Measurements from ENCODE around the gene HOXC5.

The HOXC5 gene

GRCh38 chr12:54007538-54008259, 25.2 kb upstream of the HOXC5 start:
- no peak for DNase-seq

DNA sequence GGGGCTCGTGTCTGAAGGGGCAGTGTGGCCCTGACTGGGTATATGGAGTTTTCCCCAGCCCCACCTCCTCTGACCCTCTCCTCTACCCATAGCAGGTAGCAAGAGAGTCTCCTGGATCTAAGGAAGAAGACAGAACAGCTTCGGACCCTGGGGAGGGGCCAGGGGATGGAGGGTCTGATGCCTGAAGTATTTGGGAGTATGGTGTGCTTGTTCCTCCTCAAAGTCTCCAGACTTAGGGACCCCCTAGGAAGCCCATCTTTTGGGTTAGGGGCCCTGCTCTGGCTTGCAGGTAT, 24.6 kb upstream of the HOXC5 start:
- DNase-seq = no peak

- DNase-seq = peak; percentile 23 to 63 (median 46)
Observed at GRCh38 chr12:54009171-54010052, 23.4 kb upstream of the HOXC5 start.

- DNase-seq = no peak
Observed at GRCh38 chr12:54010053-54010971, 22.5 kb upstream of the HOXC5 start.

GRCh38 chr12:54010972-54011664, 21.7 kb upstream of the HOXC5 start:
- no peak for DNase-seq

- DNase-seq = no peak
Observed at GRCh38 chr12:54011665-54012532, 21.0 kb upstream of the HOXC5 start.

DNA sequence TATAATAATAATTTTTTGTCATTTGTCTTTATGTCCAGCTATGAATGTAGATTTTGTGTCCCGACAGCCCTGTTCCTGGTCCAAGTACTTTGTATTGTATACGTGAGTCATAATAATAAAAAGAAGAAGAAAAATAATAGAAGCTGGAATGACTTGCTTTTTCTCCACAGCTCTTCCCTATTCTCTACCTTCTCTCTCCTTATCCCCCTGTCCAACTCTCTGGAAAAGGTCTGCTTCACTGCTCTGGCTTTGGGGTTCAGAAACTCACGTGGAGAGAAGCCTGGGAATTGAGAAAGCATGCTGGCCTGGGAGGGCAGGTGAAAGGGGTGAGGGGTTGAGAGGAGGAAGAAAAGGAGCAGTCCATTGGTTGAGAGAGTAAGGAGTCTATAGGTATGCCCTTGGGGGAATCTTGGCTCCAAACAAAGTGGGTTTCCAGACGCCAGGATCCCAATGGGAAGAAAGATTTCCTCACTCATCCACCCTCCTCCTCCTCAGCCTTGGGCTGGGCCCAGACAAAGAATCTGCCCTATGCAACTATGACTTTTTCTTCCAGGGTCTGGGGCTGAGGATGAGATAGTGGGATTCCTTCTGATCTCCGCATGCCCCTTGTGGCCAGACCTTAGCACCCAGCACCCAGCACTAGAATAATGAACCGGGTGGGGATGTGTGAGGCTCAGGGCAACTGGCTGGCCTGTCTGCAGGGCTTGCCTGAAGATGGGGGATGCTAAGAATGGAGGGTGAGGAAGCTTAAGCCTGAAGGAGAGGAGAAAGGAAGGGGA, 20.0 kb upstream of the HOXC5 start:
- DNase-seq = no peak

DNA sequence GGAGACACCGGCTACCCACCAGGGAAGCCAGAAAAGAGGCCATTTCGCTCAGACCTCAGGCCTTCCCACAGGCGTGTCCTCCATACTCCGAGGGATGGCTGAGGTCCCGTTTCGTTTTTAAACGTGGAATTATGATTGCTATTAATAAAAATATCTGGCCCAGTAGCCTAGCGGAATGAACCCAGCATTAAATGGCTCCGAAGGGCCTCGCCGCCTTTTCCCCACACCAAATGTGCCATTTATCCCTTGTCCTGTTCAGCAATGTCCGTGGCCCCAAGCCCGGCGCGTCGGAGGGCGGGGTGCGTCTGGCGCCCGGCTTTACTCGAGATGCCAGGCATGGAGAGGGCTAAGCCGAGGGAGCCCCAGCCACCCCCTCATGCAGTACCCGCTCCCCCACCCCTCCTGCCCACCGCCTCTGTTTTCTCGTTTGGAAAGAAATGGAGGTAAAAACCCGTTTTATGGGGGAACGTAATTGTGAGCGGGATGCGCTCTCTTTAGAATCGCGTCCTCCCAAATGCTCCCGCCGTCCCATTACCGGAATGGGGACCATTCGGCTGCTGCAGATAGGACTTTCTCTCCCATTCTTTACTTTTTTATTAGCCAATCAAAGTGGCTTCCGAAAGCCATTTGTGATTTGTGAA, 18.4 kb upstream of the HOXC5 start:
- DNase-seq = no peak

GRCh38 chr12:54015018-54015931, 17.6 kb upstream of the HOXC5 start:
- DNase-seq = no peak

DNA sequence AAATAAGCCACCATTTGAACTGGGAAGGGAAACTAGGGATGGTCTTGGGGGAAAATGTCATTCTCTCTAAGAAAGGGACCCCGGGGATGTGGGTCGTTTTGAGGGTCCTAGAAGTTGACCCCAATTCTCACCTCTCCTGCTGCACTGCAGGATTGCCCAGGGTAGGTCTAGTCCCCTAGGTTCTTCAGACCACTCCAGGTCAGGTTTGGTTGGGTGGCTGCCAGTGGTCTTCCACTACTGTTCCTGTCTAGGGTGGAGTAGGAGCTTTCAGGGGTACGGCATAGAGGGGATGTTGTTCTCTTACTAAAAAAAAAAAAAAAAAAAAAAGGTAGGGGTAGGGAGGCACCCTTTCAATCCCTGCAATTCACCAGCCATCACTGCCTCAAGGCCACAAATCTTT, 16.8 kb upstream of the HOXC5 start:
- DNase-seq = no peak

DNA sequence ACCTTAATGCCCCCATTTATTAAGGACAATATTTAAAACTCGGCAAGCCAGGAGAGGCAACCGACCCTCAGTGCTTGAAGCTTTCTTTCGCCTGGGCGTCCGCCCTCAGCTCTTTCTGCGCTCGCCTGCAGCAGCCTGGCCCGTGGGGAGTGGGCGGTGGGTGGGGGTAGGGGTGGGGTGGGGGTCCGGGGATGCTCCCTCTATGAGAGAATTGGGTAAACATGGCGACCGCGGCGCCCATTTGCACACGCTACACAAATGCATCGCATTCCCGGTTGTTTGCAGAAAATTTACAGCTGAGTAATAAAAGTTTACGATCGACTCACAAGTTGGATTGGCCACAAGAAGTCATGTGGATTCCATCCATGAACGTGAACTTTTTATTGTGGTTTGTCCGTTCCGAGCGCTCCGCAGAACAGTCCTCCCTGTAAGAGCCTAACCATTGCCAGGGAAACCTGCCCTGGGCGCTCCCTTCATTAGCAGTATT, 16.3 kb upstream of the HOXC5 start:
- no peak for DNase-seq

DNA sequence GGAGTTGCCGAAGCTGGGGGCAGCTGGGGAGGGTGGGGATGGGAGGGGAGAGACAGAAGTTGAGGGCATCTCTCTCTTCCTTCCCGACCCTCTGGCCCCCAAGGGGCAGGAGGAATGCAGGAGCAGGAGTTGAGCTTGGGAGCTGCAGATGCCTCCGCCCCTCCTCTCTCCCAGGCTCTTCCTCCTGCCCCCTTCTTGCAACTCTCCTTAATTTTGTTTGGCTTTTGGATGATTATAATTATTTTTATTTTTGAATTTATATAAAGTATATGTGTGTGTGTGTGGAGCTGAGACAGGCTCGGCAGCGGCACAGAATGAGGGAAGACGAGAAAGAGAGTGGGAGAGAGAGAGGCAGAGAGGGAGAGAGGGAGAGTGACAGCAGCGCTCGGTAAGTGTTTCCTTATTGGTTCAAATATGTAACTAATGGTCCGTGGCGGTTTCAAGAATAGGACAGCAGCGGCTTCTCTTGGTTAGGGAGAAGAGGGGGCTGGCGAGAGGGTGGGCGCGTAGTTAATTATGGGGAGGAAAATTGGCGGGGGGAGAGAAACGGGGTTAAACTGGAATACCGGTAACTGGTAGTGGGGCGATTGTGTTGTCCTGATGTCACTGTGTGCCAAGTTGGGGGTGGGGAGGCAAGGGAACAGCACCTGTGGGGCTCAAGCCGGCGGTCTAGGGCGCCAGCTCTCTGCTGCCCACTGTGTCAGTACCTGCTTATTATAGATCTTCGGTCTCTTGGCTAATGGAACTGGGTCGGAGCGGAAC, 15.6 kb upstream of the HOXC5 start:
- DNase-seq = no peak

GRCh38 chr12:54017878-54018467, 14.9 kb upstream of the HOXC5 start:
- peak in 2 of 4 experiments; percentile 45 to 57 for DNase-seq

DNA sequence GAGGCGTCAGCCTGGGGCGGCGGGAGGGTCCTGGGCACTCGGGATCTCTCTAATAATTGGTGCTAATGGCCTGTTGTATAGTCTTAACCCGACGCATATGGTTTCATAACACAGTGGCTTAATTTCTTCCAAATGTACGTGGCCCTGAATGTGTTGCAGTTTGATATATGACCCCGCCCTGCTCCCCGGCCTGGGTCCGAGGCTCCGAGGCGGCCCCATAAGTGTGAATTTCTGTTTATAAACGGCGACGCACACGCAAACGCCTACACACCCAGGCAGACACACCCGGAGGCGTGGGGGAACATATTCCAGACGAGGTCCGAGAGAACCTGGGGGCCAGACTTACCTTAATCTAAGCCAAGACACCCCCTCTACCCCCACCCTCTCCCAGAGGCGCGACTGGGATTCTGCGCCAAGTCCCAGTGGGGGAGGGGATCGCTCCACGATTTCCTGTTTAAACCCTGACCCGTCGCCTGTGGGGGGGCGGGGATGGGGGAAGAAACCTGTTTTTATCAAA, 14.3 kb upstream of the HOXC5 start:
- DNase-seq = no peak

GRCh38 chr12:54019091-54019811, 13.6 kb upstream of the HOXC5 start:
- DNase-seq = no peak

DNA sequence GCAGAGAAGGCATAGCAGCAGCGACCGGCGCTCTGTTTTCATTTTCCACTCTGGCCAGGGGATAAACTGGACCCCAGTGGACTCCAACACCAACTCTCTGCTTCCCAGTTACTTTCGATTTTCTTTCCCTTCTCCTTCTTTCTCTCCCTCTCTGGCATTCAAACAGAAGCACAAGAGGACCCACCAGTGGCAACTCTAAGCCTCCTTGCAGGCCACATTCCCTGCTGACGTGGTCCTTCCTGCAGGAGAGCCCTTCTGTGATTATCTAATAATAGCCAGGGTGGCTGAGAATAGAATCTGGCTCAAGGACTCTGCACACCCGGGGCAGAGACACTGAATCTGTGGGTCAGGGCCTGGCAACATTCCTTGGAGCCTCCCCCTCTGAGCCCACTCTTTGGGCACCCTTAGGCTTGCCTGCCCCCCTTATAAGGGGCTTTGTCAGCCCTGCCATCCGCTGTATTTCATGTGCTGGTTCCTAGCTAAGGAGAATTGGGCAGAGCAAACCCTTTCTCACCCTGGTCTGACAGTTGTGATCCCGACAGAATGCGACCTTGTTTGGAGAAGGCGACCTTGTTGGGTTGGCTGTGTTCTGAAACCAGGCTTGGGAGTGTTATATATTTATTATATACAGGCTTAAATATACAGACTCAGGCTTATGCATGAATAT, 12.8 kb upstream of the HOXC5 start:
- no peak for DNase-seq
